Lower leg skin (tissue), 4 donors: ENCODE data around the gene S100A1. TPM values are rescaled to one million over a fixed set of nuclear protein-coding genes. Genes with fewer than 3 reads are reported as not detected.
"Not testable (repeated sequence)": the region's sequence is repeated elsewhere in the genome, so short reads cannot be mapped to it uniquely, and the experiment has no call there.

ENCODE experiments used
- DNase-seq, 2 donors: peaks; one replicate each; pipeline ENCODE4 v3.0.0-alpha.2; 2019; ENCODE audit warnings: low spot score in 2 of 2
- H3K4me3 ChIP-seq: fragments of 200-600 bp; sonication (generic); 2 replicates; pipeline ENCODE4 v1.5.1; 2017; ENCODE audit warnings: mild to moderate bottlenecking, low read depth; ENCODE audit not compliant: poor library complexity, severe bottlenecking
- CTCF ChIP-seq, 3 donors: fragments of 450-650 bp; IDR thresholded peaks; one replicate each; pipeline ENCODE4 v1.5.1; 2016; ENCODE audit warnings: antibody characterized with exemption in 3 of 3, mild to moderate bottlenecking in 3 of 3, moderate library complexity in 2 of 3
- POLR2A ChIP-seq, 2 donors: fragments of 450-650 bp; IDR thresholded peaks; one replicate each; pipeline ENCODE4 v1.6.1; 2016 to 2017; ENCODE audit warnings: antibody characterized with exemption in 2 of 2, mild to moderate bottlenecking in 1 of 2, moderate library complexity in 1 of 2
- WGBS, 2 donors: methylation state at CpG; one replicate each; pipeline ENCODE4 v1.1.5; 2018; 5-methylcytosine and 5-hydroxymethylcytosine counted together
- intact Hi-C: fragments of 100-400 bp; cut with DNase I; formaldehyde crosslinking; loops from one replicate; pipeline ENCODE4 v1.15.0; 2023; ENCODE audit warnings: low total_unique reads
- total RNA-seq, 4 donors: library from RNA; depleted of rRNA; stranded (reverse); fragments of >200 nt; gene quantifications; one replicate each; pipeline ENCODE4 v1.1.0, GENCODE V29; 2016

S100A1 gene
- total RNA-seq, 4 donors from 2014 or later = 8.7 to 33.5 (median 23.8) TPM

GRCh38 chr1:153659656-153660055 lies 31.4 kb downstream of the S100A1 start:
- intact Hi-C loops = loop anchor here (10.0 kb wide), 1 partner anchor 85 kb away; no protein-coding TSS in a partner anchor
- TF ChIP-seq CTCF (IDR thresholded peaks at IDR 0.05) = no peak
- no peak for TF ChIP-seq POLR2A (IDR thresholded peaks at IDR 0.05)
- H3K4me3 ChIP-seq = no peak overlapping the region
- no peak for DNase-seq
- WGBS, 2 donors = 71 to 81% methylated on average over 9 of the region's 9 CpGs

- H3K4me3 ChIP-seq = no peak overlapping the region
- DNase-seq = no peak
- TF ChIP-seq POLR2A (IDR thresholded peaks at IDR 0.05) = no peak
- no peak for TF ChIP-seq CTCF (IDR thresholded peaks at IDR 0.05)
- intact Hi-C loops = loop anchor here (10.0 kb wide), 1 partner anchor 86 kb away; no protein-coding TSS in a partner anchor
- 58 to 62% methylated on average over 8 to 9 of the region's 9 CpGs for WGBS, 2 donors
Measured at GRCh38 chr1:153661111-153661708, 33.0 kb downstream of the S100A1 start.

GRCh38 chr1:153662269-153662668 lies 34.0 kb downstream of the S100A1 start:
- TF ChIP-seq CTCF (IDR thresholded peaks at IDR 0.05) (no peak), POLR2A (IDR thresholded peaks at IDR 0.05) (no peak)
- intact Hi-C loops = loop anchor here (10.0 kb wide), 1 partner anchor 87 kb away; no protein-coding TSS in a partner anchor
- WGBS, 2 donors = 57 to 58% methylated on average over 2 of the region's 2 CpGs

GRCh38 chr1:153663211-153663610 lies 35.0 kb downstream of the S100A1 start:
- 77 to 85% methylated on average over 5 of the region's 5 CpGs for WGBS, 2 donors

More at GRCh38 chr1:153662269-153662668, 34.0 kb downstream of the S100A1 start:
- DNase-seq = no peak
- no peak overlapping the region for H3K4me3 ChIP-seq

GRCh38 chr1:153667439-153667838 lies 39.2 kb downstream of the S100A1 start:
- H3K4me3 ChIP-seq = no peak overlapping the region
- no peak for TF ChIP-seq POLR2A (IDR thresholded peaks at IDR 0.05)
- no peak for TF ChIP-seq CTCF (IDR thresholded peaks at IDR 0.05)
- 81 to 89% methylated on average over 4 of the region's 4 CpGs for WGBS, 2 donors
- no peak for DNase-seq
- intact Hi-C loops = loop anchor here (10.0 kb wide), 1 partner anchor 93 kb away; no protein-coding TSS in a partner anchor

More at GRCh38 chr1:153663211-153663610, 35.0 kb downstream of the S100A1 start:
- no peak for DNase-seq
- no peak overlapping the region for H3K4me3 ChIP-seq
- intact Hi-C loops = loop anchor here (10.0 kb wide), 1 partner anchor 88 kb away; no protein-coding TSS in a partner anchor
- no peak for TF ChIP-seq POLR2A (IDR thresholded peaks at IDR 0.05)
- no peak for TF ChIP-seq CTCF (IDR thresholded peaks at IDR 0.05)

- 88 to 94% methylated on average over 8 of the region's 8 CpGs for WGBS, 2 donors
- intact Hi-C loops = loop anchor here (10.0 kb wide), 1 partner anchor 94 kb away; no protein-coding TSS in a partner anchor
- not testable (repeated sequence) for DNase-seq, H3K4me3 ChIP-seq
Measured at GRCh38 chr1:153668672-153669071, 40.4 kb downstream of the S100A1 start.
